GM21825 (cell line): Measurements from ENCODE around the gene PARL.

Experiments used
- ATAC-seq: cut with Tn5 transposase; IDR thresholded peaks from one replicate; pipeline ENCODE4 v1.9.1; 2021; ENCODE audit warnings: mild to moderate bottlenecking, moderate library complexity; ENCODE audit not compliant: unreplicated experiment

The PARL gene

GRCh38 chr3:183884427-183885296, at the start of gene PARL:
Gene PARL (minus strand): TSS chr3:183884880. CDS start chr3:183884846, 34 bp downstream.
- peak; percentile 99 for ATAC-seq

GRCh38 chr3:183933160-183933559, 48.5 kb upstream of the PARL start:
- ATAC-seq, result no peak

GRCh38 chr3:183931881-183932280, 47.2 kb upstream of the PARL start:
- no peak for ATAC-seq

- ATAC-seq, result no peak
Observed at GRCh38 chr3:183930086-183930485, 45.4 kb upstream of the PARL start.

- ATAC-seq, result no peak
Observed at GRCh38 chr3:183927059-183927458, 42.4 kb upstream of the PARL start.

GRCh38 chr3:183924956-183925355, 40.3 kb upstream of the PARL start:
- ATAC-seq, result no peak

GRCh38 chr3:183924543-183924942, 39.9 kb upstream of the PARL start:
- ATAC-seq, result no peak

GRCh38 chr3:183922421-183922820, 37.7 kb upstream of the PARL start:
- no peak for ATAC-seq

GRCh38 chr3:183921096-183921495, 36.4 kb upstream of the PARL start:
- no peak for ATAC-seq

- ATAC-seq, result no peak
Observed at GRCh38 chr3:183920416-183920815, 35.7 kb upstream of the PARL start.

- no peak for ATAC-seq
Observed at GRCh38 chr3:183918178-183918577, 33.5 kb upstream of the PARL start.

- no peak for ATAC-seq
Observed at GRCh38 chr3:183917776-183918175, 33.1 kb upstream of the PARL start.

GRCh38 chr3:183914856-183915255, 30.2 kb upstream of the PARL start:
- no peak for ATAC-seq

- no peak for ATAC-seq
Observed at GRCh38 chr3:183913580-183913920, 28.9 kb upstream of the PARL start.

- no peak for ATAC-seq
Observed at GRCh38 chr3:183912895-183913579, 28.4 kb upstream of the PARL start.

- ATAC-seq, result no peak
Observed at GRCh38 chr3:183911763-183912506, 27.3 kb upstream of the PARL start.

GRCh38 chr3:183911087-183911486, 26.4 kb upstream of the PARL start:
- no peak for ATAC-seq

GRCh38 chr3:183909030-183909600, 24.4 kb upstream of the PARL start:
- ATAC-seq, result no peak

GRCh38 chr3:183907911-183908331, 23.2 kb upstream of the PARL start:
- ATAC-seq, result no peak

- no peak for ATAC-seq
Observed at GRCh38 chr3:183907176-183907575, 22.5 kb upstream of the PARL start.

- ATAC-seq, result no peak
Observed at GRCh38 chr3:183906234-183906921, 21.7 kb upstream of the PARL start.
